Endothelial cell of umbilical vein (primary cell): Measurements from ENCODE around the gene PLA2G10. TPM values are rescaled to one million over a fixed set of nuclear protein-coding genes. Genes with fewer than 3 reads are reported as not detected.
"Not testable (repeated sequence)": the region's sequence is repeated elsewhere in the genome, so short reads cannot be mapped to it uniquely, and the experiment has no call there.

Experiments
- Bru-seq: library from RNA; stranded (reverse); fragments of 400-500 nt; gene quantifications from one replicate; lab custom pipeline; 2021; lab: Mats Ljungman, UMichigan
- BruChase-seq, 2 experiments: library from RNA; stranded (reverse); fragments of 400-500 nt; gene quantifications; one replicate each; lab custom pipeline; 2021; lab: Mats Ljungman, UMichigan
- BruUV-seq: library from RNA; stranded (reverse); fragments of 400-500 nt; replicated peaks from 2 replicates; lab custom pipeline; 2021; lab: Mats Ljungman, UMichigan
- CTCF ChIA-PET: fragments of 300-600, 350-600 bp; sonication (Branson Sonifier 250); formaldehyde crosslinking; loops from one replicate; lab custom pipeline; 2021; ENCODE audit warnings: antibody characterized with exemption, inconsistent platforms; lab: Charles Lee
- POLR2A ChIA-PET: fragments of 300-600, 350-600 bp; sonication (Branson Sonifier 250); formaldehyde crosslinking; loops from one replicate; lab custom pipeline; 2021; ENCODE audit warnings: antibody characterized with exemption, inconsistent platforms; lab: Charles Lee
- DNase-seq: peaks from one replicate; pipeline ENCODE4 v3.0.0-alpha.2; 2011; ENCODE audit warnings: low read depth, low spot score
- FAIRE-seq: peaks from 2 replicates; lab custom pipeline; 2011; peaks lifted over from hg19 to GRCh38; lab: Jason Lieb, UNC
- H2AFZ ChIP-seq: 2 replicates; pipeline ENCODE4 v1.6.0; 2012; ENCODE audit warnings: low read depth, low read length, control low read depth, inconsistent platforms
- H3K27ac ChIP-seq: 2 replicates; pipeline ENCODE4 v1.5.1; 2011; ENCODE audit warnings: low read depth, mild to moderate bottlenecking, control low read depth, low read length, moderate library complexity; ENCODE audit not compliant: insufficient read depth
- H3K27me3 ChIP-seq, 2 experiments: 2 replicates each; pipeline versions ENCODE4 v1.6.0 to v1.6.1; 2011; ENCODE audit warnings: low read length in 2 of 2, mixed read lengths in 1 of 2; ENCODE audit not compliant: control insufficient read depth in 2 of 2, insufficient read depth in 2 of 2
- H3K36me3 ChIP-seq, 2 experiments: 2 replicates in 1 of 2; 3 replicates in 1 of 2; pipeline ENCODE4 v1.5.1; 2011; ENCODE audit warnings: low read length in 2 of 2, mild to moderate bottlenecking in 1 of 2, moderate library complexity in 1 of 2; ENCODE audit not compliant: control insufficient read depth in 2 of 2, insufficient read depth in 2 of 2; ENCODE audit errors: extremely low read depth in 1 of 2
- H3K4me1 ChIP-seq: 3 replicates; pipeline ENCODE4 v1.5.1; 2011; ENCODE audit warnings: mild to moderate bottlenecking, low read length; ENCODE audit not compliant: control insufficient read depth, insufficient read depth; ENCODE audit errors: extremely low read depth
- H3K4me2 ChIP-seq: 2 replicates; pipeline ENCODE4 v1.6.1; 2011; ENCODE audit warnings: low read length, control low read depth, mixed read lengths; ENCODE audit not compliant: insufficient read depth
- H3K4me3 ChIP-seq, 3 experiments: fragments of 200-600 bp in 1 of 3; sonication (generic), shearing (Covaris generic) in 1 of 3; replicated peaks in 1 of 3; 2 replicates each; pipeline ENCODE4 v1.5.1; 2011 to 2016; ENCODE audit warnings: control low read depth in 3 of 3, low read length in 3 of 3, mild to moderate bottlenecking in 2 of 3, inconsistent platforms in 1 of 3, low read depth in 1 of 3, moderate library complexity in 1 of 3; ENCODE audit not compliant: insufficient read depth in 1 of 3
- H3K79me2 ChIP-seq: 2 replicates; pipeline ENCODE4 v1.6.0; 2012; ENCODE audit warnings: low read length, inconsistent platforms; ENCODE audit not compliant: control insufficient read depth, insufficient read depth
- H3K9ac ChIP-seq: replicated peaks from 2 replicates; pipeline ENCODE3; 2011; ENCODE audit warnings: low read length, control low read depth; ENCODE audit not compliant: insufficient read depth; ENCODE audit errors: extremely low read depth
- H3K9me1 ChIP-seq: replicated peaks from 3 replicates; pipeline ENCODE4 v1.6.0; 2011; ENCODE audit warnings: mild to moderate bottlenecking, low read length; ENCODE audit not compliant: control insufficient read depth, insufficient read depth; ENCODE audit errors: extremely low read depth
- H3K9me3 ChIP-seq: replicated peaks from 2 replicates; pipeline ENCODE4 v1.5.1; 2012; ENCODE audit warnings: low read length, inconsistent platforms; ENCODE audit not compliant: control insufficient read depth, insufficient read depth
- H4K20me1 ChIP-seq: replicated peaks from 2 replicates; pipeline ENCODE3; 2011; ENCODE audit warnings: mild to moderate bottlenecking, low read length; ENCODE audit not compliant: control insufficient read depth, insufficient read depth; ENCODE audit errors: extremely low read depth
- dilution Hi-C: fragments of 300-500 bp; cut with MboI; formaldehyde crosslinking; loops from one replicate; pipeline ENCODE4 v1.15.0; 2019; ENCODE audit warnings: low sequenced_read_pairs; ENCODE audit not compliant: extremely low pct_ligation_motif_present
- intact Hi-C: fragments of 100-400 bp; cut with micrococcal nuclease; formaldehyde crosslinking; loops from one replicate; pipeline ENCODE4 v1.10.0; 2022
- long read RNA-seq: library from polyadenylated mRNA; stranded (forward); transcript quantifications from one replicate; pipeline ENCODE4 v2.0.0, GENCODE V29; 2021
- polyA minus RNA-seq, 3 experiments: library from RNA; depleted of rRNA, polyadenylated mRNA; stranded (reverse); fragments of >200 nt; gene quantifications; 1 replicate in 1 of 3; 2 replicates in 2 of 3; pipeline ENCODE4 v1.2.3, GENCODE V29; 2011
- polyA plus RNA-seq, 4 experiments: library from polyadenylated mRNA; depleted of rRNA in 3 of 4; stranded (reverse) in 3 of 4; unstranded in 1 of 4; fragments of >200 nt; gene quantifications; 2 replicates each; pipeline versions ENCODE4 v1.2.1 to v1.2.3, GENCODE V29; 2011 to 2012; ENCODE audit warnings: missing spikeins in 1 of 4
- total RNA-seq: library from RNA; stranded (reverse); gene quantifications from 2 replicates; pipeline ENCODE4 v1.2.3, GENCODE V29; 2021

PLA2G10 gene
- total RNA-seq = not detected in 2 replicates
- polyA plus RNA-seq = 0.18 and 0.25 TPM in 2 replicates
- not detected in 2 replicates for polyA plus RNA-seq (2011; cell fraction: cytosol; rRNA removed)
- polyA plus RNA-seq (2011; cell fraction: nucleus; rRNA removed) = 0.90 and 1.1 TPM in 2 replicates
- not detected in 2 replicates for polyA plus RNA-seq (2012)
- polyA minus RNA-seq = 0.25 TPM in 1 of 2 replicates, not detected in the other
- polyA minus RNA-seq (2011; cell fraction: cytosol; rRNA and poly(A)+ RNA removed) = not detected
- polyA minus RNA-seq (2011; cell fraction: nucleus; rRNA and poly(A)+ RNA removed) = not detected in 2 replicates
- percentile 4 among the genes with signal in this experiment for Bru-seq, nascent RNA
- percentile 14 among the genes with signal in this experiment for BruChase-seq, experiment 1, labeled RNA remaining after a 6-hour chase
- BruChase-seq, experiment 2, labeled RNA remaining after a 2-hour chase = percentile 5 among the genes with signal in this experiment
- long read RNA-seq, partial matches to known transcripts = 0 of 1 reads
- long read RNA-seq, other reads (novel, unspliced or antisense) = 1 of 1 reads

- H3K9me3 ChIP-seq, intact Hi-C loops, H3K9ac ChIP-seq, FAIRE-seq, H3K36me3 ChIP-seq, H3K9me1 ChIP-seq, H3K27me3 ChIP-seq, H3K4me2 ChIP-seq, CTCF ChIA-PET, H4K20me1 ChIP-seq, dilution Hi-C loops, POLR2A ChIA-PET, H3K4me1 ChIP-seq, H3K79me2 ChIP-seq, H3K27ac ChIP-seq, H2AFZ ChIP-seq, BruUV-seq, DNase-seq, H3K4me3 ChIP-seq: not testable (repeated sequence)
Observed at GRCh38 chr16:14694129-14694528, at the start of gene PLA2G10. PLA2G10 (minus strand) TSS chr16:14694308; CDS start chr16:14694229, 79 bp downstream.

- H3K4me3 ChIP-seq, H3K4me1 ChIP-seq, H3K36me3 ChIP-seq, H3K9me3 ChIP-seq, H2AFZ ChIP-seq, H3K27ac ChIP-seq, H3K27me3 ChIP-seq, intact Hi-C loops, CTCF ChIA-PET, DNase-seq, H3K4me2 ChIP-seq, H3K9ac ChIP-seq, H4K20me1 ChIP-seq, H3K9me1 ChIP-seq, POLR2A ChIA-PET, H3K79me2 ChIP-seq, dilution Hi-C loops: not testable (repeated sequence)
- TSS peak; percentile 90 for BruUV-seq
- peak; percentile 90 for FAIRE-seq
Observed at GRCh38 chr16:14742273-14743128, 48.4 kb upstream of the PLA2G10 start, which contains the start of gene NPIPA2. NPIPA2 (plus strand) TSS chr16:14742533; CDS start chr16:14748066, 5,533 bp downstream.

DNA sequence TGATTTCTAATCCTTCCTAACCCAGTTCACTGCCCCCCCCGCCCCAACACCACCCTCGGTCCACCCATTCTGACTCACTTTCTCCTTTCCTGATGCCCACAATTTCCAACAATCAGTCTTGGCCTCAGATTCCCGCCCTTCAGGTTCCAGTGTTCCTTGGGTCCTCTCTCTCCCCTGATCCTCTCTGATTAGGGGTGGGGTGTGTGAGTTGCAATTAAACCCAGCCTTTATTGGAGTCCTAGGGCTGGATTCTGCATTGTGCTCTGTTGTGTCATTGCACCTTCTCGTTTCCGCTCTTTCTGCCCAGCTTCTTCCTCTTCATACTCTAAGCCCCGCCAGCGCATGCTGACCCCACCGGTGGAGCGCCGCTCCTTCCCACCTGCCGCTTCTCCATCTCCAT lies 47.7 kb upstream of the PLA2G10 start:
- H2AFZ ChIP-seq, DNase-seq, H3K9me1 ChIP-seq, BruUV-seq, H3K27me3 ChIP-seq, H3K36me3 ChIP-seq, dilution Hi-C loops, CTCF ChIA-PET, intact Hi-C loops, H3K27ac ChIP-seq, H3K4me2 ChIP-seq, H3K9me3 ChIP-seq, POLR2A ChIA-PET, H3K4me1 ChIP-seq, H3K79me2 ChIP-seq, FAIRE-seq, H4K20me1 ChIP-seq, H3K9ac ChIP-seq, H3K4me3 ChIP-seq: not testable (repeated sequence)
